Smooth muscle cell (in vitro differentiated cells): Measurements from ENCODE around the gene LRRC59. TPM values are rescaled to one million over a fixed set of nuclear protein-coding genes. Genes with fewer than 3 reads are reported as not detected.
A peak's percentile ranks its signal among the peaks of the same experiment; 100 is the strongest.
"Not testable (repeated sequence)": the region's sequence is repeated elsewhere in the genome, so short reads cannot be mapped to it uniquely, and the experiment has no call there.

ENCODE experiments used
- DNase-seq: peaks from one replicate; lab custom pipeline; 2025; ENCODE audit not compliant: unreplicated experiment; lab: John Stamatoyannopoulos, UW
- H2AFZ ChIP-seq: fragments of 200-600 bp; sonication (generic); 2 replicates; pipeline ENCODE4 v1.6.0; 2016; ENCODE audit warnings: antibody characterized with exemption, low read depth, mild to moderate bottlenecking
- H3F3A ChIP-seq: fragments of 200-600 bp; sonication (generic); 2 replicates; pipeline ENCODE4 v1.6.0; 2017; ENCODE audit warnings: antibody characterized with exemption, low read depth
- H3K27ac ChIP-seq: fragments of 200-600 bp; sonication (generic); 2 replicates; pipeline ENCODE4 v1.5.1; 2016; ENCODE audit warnings: low read depth, mild to moderate bottlenecking
- H3K27me3 ChIP-seq: fragments of 200-600 bp; sonication (generic); 2 replicates; pipeline ENCODE4 v1.6.1; 2016; ENCODE audit warnings: low read depth, mild to moderate bottlenecking
- H3K36me3 ChIP-seq: fragments of 200-600 bp; sonication (generic); 2 replicates; pipeline ENCODE4 v1.5.1; 2016; ENCODE audit warnings: low read depth
- H3K4me1 ChIP-seq: fragments of 200-600 bp; sonication (generic); 2 replicates; pipeline ENCODE4 v1.5.1; 2016; ENCODE audit warnings: low read depth
- H3K4me2 ChIP-seq: fragments of 200-600 bp; sonication (generic); 2 replicates; pipeline ENCODE4 v1.6.0; 2016; ENCODE audit warnings: mild to moderate bottlenecking
- H3K4me3 ChIP-seq: fragments of 200-600 bp; sonication (generic); 2 replicates; pipeline ENCODE4 v1.5.1; 2016; ENCODE audit warnings: mild to moderate bottlenecking
- H3K79me2 ChIP-seq: fragments of 200-600 bp; sonication (generic); 2 replicates; pipeline ENCODE4 v1.6.0; 2016; ENCODE audit warnings: low read depth, mild to moderate bottlenecking
- H3K9ac ChIP-seq: fragments of 200-600 bp; sonication (generic); 2 replicates; pipeline ENCODE4 v1.6.0; 2016; ENCODE audit warnings: low read depth
- H3K9me3 ChIP-seq: fragments of 200-600 bp; sonication (generic); replicated peaks from 2 replicates; pipeline ENCODE4 v1.5.1; 2016; ENCODE audit warnings: low read depth
- H4K20me1 ChIP-seq: fragments of 200-600 bp; sonication (generic); 2 replicates; pipeline ENCODE4 v1.6.0; 2016; ENCODE audit warnings: low read depth
- CTCF ChIP-seq: fragments of 200-600 bp; sonication (generic); IDR thresholded peaks from 2 replicates; pipeline ENCODE4 v1.5.1; 2017; ENCODE audit warnings: borderline replicate concordance, mild to moderate bottlenecking, antibody characterized with exemption; ENCODE audit not compliant: insufficient read depth, poor library complexity, severe bottlenecking
- WGBS: methylation state at CpG from one replicate; pipeline ENCODE4 v1.1.7; 2016; ENCODE audit warnings: low lambda C conversion rate; 5-methylcytosine and 5-hydroxymethylcytosine counted together
- polyA plus RNA-seq: library from polyadenylated mRNA; unstranded; fragments of >200 nt; fragmentation: Nextera tagmentation; extraction: Ambion mirVana; gene quantifications from 2 replicates; pipeline ENCODE4 v1.2.1, GENCODE V29; 2016
- total RNA-seq: library from RNA; depleted of rRNA; stranded (reverse); fragments of >200 nt; gene quantifications from 2 replicates; pipeline ENCODE4 v1.2.3, GENCODE V29; 2014

Gene LRRC59
- total and polyA plus RNA-seq, 2 experiments from 2014 or later = 160 to 161 TPM

DNA sequence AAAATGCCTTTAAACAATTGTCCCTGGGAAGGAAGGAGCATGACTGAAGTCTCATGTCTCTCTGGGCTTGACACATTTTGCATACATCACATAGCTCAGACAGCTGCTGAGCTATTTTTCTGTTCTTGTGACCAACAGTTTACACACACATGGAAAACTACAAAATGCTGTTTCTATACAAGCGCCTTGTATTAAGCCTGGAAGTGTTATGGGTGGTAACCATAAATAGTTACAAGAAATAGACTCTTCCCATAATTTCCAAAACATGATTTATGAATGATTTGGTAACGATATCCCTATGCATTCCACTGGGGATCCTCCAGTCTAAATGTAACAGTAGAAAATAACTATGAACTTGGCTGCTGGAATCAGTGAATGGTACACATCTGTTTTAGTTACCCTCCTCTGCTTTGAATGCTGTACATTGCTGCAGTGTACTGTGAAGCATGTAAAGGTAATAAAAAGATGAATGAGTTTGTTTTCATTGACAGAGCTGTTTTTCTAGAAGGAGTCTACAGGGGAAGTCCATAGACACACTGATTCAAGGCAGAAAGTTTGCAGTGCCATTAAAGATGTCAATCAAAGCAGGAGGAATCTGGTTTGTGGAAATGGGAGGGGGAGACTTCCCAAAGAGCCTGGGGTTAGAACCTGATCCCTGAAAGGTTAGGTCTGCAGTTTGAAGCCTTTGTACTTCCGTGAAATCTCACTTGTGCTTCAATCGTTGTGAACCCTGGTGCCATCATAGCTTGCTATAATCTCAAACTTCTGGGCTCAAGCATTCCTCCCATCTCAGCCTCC, 33.7 kb upstream of the LRRC59 start:
- TF ChIP-seq CTCF = no peak
- 66% methylated on average over 4 of the region's 4 CpGs for WGBS
- Histone ChIP-seq H3K36me3 (no peaks in the 10 kb centered on the region), H3F3A (peaks cover 4% of the 10 kb centered on the region), H3K4me2 (no peak overlapping the region), H3K79me2 (no peaks in the 10 kb centered on the region), H3K4me3 (no peak overlapping the region), H4K20me1 (peaks cover 10% of the 10 kb centered on the region), H3K9ac (no peak overlapping the region), H3K27ac (no peak overlapping the region), H3K9me3 (no peaks in the 10 kb centered on the region), H3K27me3 (no peaks in the 10 kb centered on the region), H2AFZ (no peak overlapping the region), H3K4me1 (peaks cover 8% of the 10 kb centered on the region)
- DNase-seq = no peak

- TF ChIP-seq CTCF = no peak
- peaks cover 13% of the 10 kb centered on the region for H3K4me1 ChIP-seq
- no peak overlapping the region for H2AFZ ChIP-seq
- no peaks in the 10 kb centered on the region for H3K9me3 ChIP-seq
- H4K20me1 ChIP-seq = peaks cover 10% of the 10 kb centered on the region
- H3K36me3 ChIP-seq = no peaks in the 10 kb centered on the region
- WGBS = 91% methylated on average over 4 of the region's 4 CpGs
- no peaks in the 10 kb centered on the region for H3K27me3 ChIP-seq
- no peak overlapping the region for H3K4me3 ChIP-seq
- H3K79me2 ChIP-seq = no peaks in the 10 kb centered on the region
- peaks cover 4% of the 10 kb centered on the region for H3F3A ChIP-seq
- no peak overlapping the region for H3K9ac ChIP-seq
- peak overlapping the region; percentile 45 for H3K27ac ChIP-seq
- no peak overlapping the region for H3K4me2 ChIP-seq
- no peak for DNase-seq
These were observed 32.5 kb upstream of the LRRC59 start for GRCh38 chr17:50429793-50430192.

DNA sequence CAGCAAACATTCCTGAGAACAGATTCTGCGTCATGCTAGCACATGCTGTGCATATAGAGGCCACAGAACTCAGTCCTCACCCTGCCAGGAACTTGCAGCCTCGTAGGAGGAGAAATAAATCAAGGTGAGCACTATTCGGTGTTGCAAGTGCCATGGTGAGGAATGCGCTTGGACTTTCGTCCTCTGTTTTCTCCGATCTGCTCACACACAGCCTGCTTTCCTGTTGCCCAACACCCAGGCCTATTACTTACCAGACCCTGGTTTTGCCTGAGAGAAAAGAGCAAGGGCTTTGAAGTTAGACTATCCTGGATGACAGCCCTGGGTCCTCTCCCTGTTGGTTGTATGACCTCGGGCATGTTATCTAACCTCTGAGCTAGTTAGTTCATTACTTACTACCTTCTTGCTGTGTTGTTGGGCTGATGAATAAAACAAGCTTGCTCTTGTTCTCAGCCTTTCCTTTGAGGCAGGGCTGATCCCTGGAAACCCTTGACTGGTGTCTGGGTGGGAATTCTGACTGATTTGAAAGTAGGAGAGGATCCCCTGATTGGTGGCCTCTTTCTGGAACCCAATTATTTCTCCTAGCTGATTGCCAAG, 31.6 kb upstream of the LRRC59 start:
- WGBS = 57% methylated on average over 7 of the region's 7 CpGs
- no peak overlapping the region for H2AFZ ChIP-seq
- H3K4me1 ChIP-seq = peaks cover 13% of the 10 kb centered on the region
- no peak overlapping the region for H3K4me2 ChIP-seq
- H3K9me3 ChIP-seq = no peaks in the 10 kb centered on the region
- DNase-seq = no peak
- TF ChIP-seq CTCF = no peak
- H3K4me3 ChIP-seq = no peak overlapping the region
- H3K79me2 ChIP-seq = no peaks in the 10 kb centered on the region
- H3K36me3 ChIP-seq = no peaks in the 10 kb centered on the region
- H3K27me3 ChIP-seq = no peaks in the 10 kb centered on the region
- H3K27ac ChIP-seq = peak overlapping the region; percentile 45
- peaks cover 4% of the 10 kb centered on the region for H3F3A ChIP-seq
- H4K20me1 ChIP-seq = peaks cover 10% of the 10 kb centered on the region
- H3K9ac ChIP-seq = no peak overlapping the region

DNA sequence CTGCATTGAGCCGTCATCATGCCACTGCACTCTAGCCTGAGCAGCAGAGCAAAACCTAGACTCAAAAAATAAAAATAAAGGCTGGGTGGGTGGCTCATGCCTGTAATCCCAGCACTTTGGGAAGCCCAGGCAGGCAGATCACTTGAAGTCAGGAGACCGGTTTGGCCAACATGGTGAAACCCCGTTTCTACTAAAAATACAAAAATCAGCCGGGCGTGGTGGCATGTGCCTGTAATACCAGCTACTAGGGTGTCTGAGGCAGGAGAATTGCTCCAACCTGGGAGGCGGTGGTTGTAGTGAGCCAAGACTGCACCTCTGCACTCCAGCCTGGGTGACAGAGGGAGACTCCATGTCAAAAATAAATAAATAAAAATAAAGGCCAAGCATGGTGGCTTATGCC, 30.8 kb upstream of the LRRC59 start:
- peaks cover 13% of the 10 kb centered on the region for H3K4me1 ChIP-seq
- H4K20me1 ChIP-seq, H3K79me2 ChIP-seq, H3F3A ChIP-seq, H2AFZ ChIP-seq, H3K9me3 ChIP-seq, H3K4me3 ChIP-seq, H3K9ac ChIP-seq, H3K27me3 ChIP-seq, H3K36me3 ChIP-seq, DNase-seq: not testable (repeated sequence)
- H3K27ac ChIP-seq = peak overlapping the region; percentile 45
- peak overlapping the region; percentile 96 for H3K4me2 ChIP-seq
- 77% methylated on average over 6 of the region's 6 CpGs for WGBS
